ENCODE results near the gene FMN1. TPM values are rescaled to one million over a fixed set of nuclear protein-coding genes. Genes with fewer than 3 reads are reported as not detected.

The FMN1 gene
- total and polyA plus RNA-seq, 2 of the 13 experiments (the other 11 are each of a cell fraction or from before 2014, with no cell fraction given), result 0.20 to 0.60 TPM

DNA sequence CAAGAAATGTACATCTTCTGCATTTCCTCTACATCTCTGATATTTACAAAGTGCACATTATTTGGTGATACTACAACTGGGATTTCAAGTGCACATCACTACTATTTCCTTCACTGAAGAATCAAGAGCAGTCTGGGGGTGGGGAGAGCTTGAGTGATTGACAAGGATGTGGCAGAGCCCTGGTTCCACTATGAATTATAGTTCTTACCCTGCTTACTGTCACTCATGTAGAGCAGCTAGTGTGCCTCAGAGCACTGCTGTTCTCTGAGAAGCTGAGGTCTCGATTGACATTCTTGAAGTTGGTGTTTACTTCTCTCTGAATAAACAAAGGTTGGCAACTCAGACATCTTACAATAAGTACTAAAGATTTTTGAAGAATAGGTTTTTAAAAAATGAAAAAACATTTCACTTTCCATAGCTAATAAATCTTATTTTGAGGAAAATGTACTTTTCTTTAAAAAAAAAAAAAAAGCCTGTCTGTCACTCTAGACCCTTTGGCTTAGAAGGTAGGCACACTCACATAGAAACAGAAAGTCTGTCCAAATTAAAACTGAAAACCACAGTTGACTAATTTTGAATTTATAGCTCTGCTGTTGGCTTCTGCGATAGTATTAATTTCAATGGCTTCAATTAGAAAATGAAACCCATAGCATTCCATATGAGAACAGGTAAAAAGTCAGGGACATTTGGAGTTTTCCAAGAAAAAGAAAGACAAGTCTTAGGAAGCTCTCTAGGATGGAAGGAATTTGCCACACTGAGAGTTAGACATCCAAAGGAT, 471.2 kb downstream of the FMN1 start (continued):
- TF ChIP-seq GMEB1 (CRISPR knock-in tag; IDR thresholded peaks at IDR 0.05; ENCODE audit: borderline replicate concordance) (no peak), MAF1 (CRISPR knock-in tag; IDR thresholded peaks at IDR 0.05; ENCODE audit: borderline replicate concordance) (no peak), ZNF619 (CRISPR knock-in tag; IDR thresholded peaks at IDR 0.05) (no peak), NFE2L1 (CRISPR knock-in tag; IDR thresholded peaks at IDR 0.05; ENCODE audit: borderline replicate concordance) (no peak), THYN1 (CRISPR knock-in tag; IDR thresholded peaks at IDR 0.05; ENCODE audit: borderline replicate concordance, low read depth) (no peak), ZBTB26 (CRISPR knock-in tag; IDR thresholded peaks at IDR 0.05; ENCODE audit: borderline replicate concordance) (no peak)

GRCh38 chr15:32722136-32722535, 472.4 kb downstream of the FMN1 start:
- H3K27me3 ChIP-seq (ENCODE audit: control insufficient read depth in 1 of 2, insufficient read depth in 2 of 2, low read length in 2 of 2), result peaks cover 12 to 39% of the 10 kb centered on the region in 2 experiments
- CTCF ChIA-PET (ENCODE audit: low intra/inter-chr PET ratio, low total read pairs), result no interaction called here
- DNase-seq (ENCODE audit: low spot score) (no peak), FAIRE-seq (no peak), ATAC-seq (no peak)
- no peaks in the 10 kb centered on the region for H3K79me2 ChIP-seq (ENCODE audit: insufficient read depth, low read length)
- no peak overlapping the region for H3K4me3 ChIP-seq (replicated peaks in 1 of 3; ENCODE audit: insufficient read depth in 1 of 3, low read depth in 2 of 3, low read length in 3 of 3)
- H3K4me2 ChIP-seq (ENCODE audit: low read depth, low read length), result no peak overlapping the region
- H3K27ac ChIP-seq (ENCODE audit: extremely low read length, insufficient read depth, low read length), result no peak overlapping the region
- no TSS peak for BruUV-seq (replicated peaks)
- intact Hi-C loops (cut with micrococcal nuclease; ENCODE audit: unreplicated experiment), result no loop called here
- no peaks in the 10 kb centered on the region for H4K20me1 ChIP-seq (ENCODE audit: insufficient read depth, low read length)
- no peak for TF ChIP-seq ZFYVE20 (CRISPR knock-in tag; IDR thresholded peaks at IDR 0.05; ENCODE audit: borderline replicate concordance, low read depth)
- TF ChIP-seq, protein P1, sequence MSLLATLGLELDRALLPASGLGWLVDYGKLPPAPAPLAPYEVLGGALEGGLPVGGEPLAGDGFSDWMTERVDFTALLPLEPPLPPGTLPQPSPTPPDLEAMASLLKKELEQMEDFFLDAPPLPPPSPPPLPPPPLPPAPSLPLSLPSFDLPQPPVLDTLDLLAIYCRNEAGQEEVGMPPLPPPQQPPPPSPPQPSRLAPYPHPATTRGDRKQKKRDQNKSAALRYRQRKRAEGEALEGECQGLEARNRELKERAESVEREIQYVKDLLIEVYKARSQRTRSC (CRISPR knock-in tag; IDR thresholded peaks at IDR 0.05; ENCODE audit: low read depth), result no peak
- in situ Hi-C loops (cut with HindIII; ENCODE audit: extremely low pct_ligation_motif_present, low pct_unique_long_range_greater_than_20kb), result no loop called here
- no peaks in the 10 kb centered on the region for H3K36me3 ChIP-seq (replicated peaks in 1 of 2; ENCODE audit: control insufficient read depth in 1 of 2, insufficient read depth in 2 of 2, low read length in 2 of 2)
- peaks cover 21% of the 10 kb centered on the region for H3K4me1 ChIP-seq (ENCODE audit: insufficient read depth, low read length)
- no peak overlapping the region for H2AFZ ChIP-seq (ENCODE audit: low read length)
- H3K9ac ChIP-seq (ENCODE audit: insufficient read depth, low read depth, low read length), result no peak overlapping the region
- POLR2A ChIA-PET, result no interaction called here
- no peaks in the 10 kb centered on the region for H3K9me3 ChIP-seq (ENCODE audit: low read length)

Measured in HepG2 (cell line).